H9 (cell line): ENCODE data around the gene MAML3. TPM values are rescaled to one million over a fixed set of nuclear protein-coding genes. Genes with fewer than 3 reads are reported as not detected.

ENCODE experiments used
- DNase-seq: peaks from one replicate; pipeline ENCODE4 v3.0.0-alpha.2; 2017
- H2AFZ ChIP-seq: one replicate; pipeline ENCODE4 v1.6.1; 2013; ENCODE audit warnings: mild to moderate bottlenecking, low read length, control low read depth, moderate library complexity
- H2AK5ac ChIP-seq: 2 replicates; pipeline ENCODE4 v1.6.1; 2013; ENCODE audit warnings: low read length, control low read depth, mixed read lengths; ENCODE audit not compliant: insufficient read length
- H2BK120ac ChIP-seq: one replicate; pipeline ENCODE4 v1.6.1; 2013; ENCODE audit warnings: low read depth, mild to moderate bottlenecking, low read length, control low read depth, inconsistent platforms; ENCODE audit not compliant: poor library complexity, severe bottlenecking
- H2BK12ac ChIP-seq: 2 replicates; pipeline ENCODE4 v1.6.1; 2013; ENCODE audit warnings: low read length, control low read depth, mixed read lengths, low read depth; ENCODE audit not compliant: insufficient read length
- H2BK15ac ChIP-seq: 2 replicates; pipeline ENCODE4 v1.6.1; 2013; ENCODE audit warnings: low read depth, low read length, control low read depth
- H2BK20ac ChIP-seq: one replicate; pipeline ENCODE4 v1.6.1; 2013; ENCODE audit warnings: low read depth, mild to moderate bottlenecking, low read length, control low read depth, inconsistent platforms; ENCODE audit not compliant: poor library complexity, severe bottlenecking
- H2BK5ac ChIP-seq: 2 replicates; pipeline ENCODE4 v1.6.1; 2013; ENCODE audit warnings: low read length, control low read depth, mixed read lengths; ENCODE audit not compliant: insufficient read length
- H3K14ac ChIP-seq: 2 replicates; pipeline ENCODE4 v1.6.1; 2013; ENCODE audit warnings: low read length, control low read depth; ENCODE audit not compliant: insufficient read depth
- H3K18ac ChIP-seq: 2 replicates; pipeline ENCODE4 v1.6.1; 2013; ENCODE audit warnings: low read depth, mild to moderate bottlenecking, mixed read lengths, low read length, control low read depth; ENCODE audit not compliant: insufficient read length
- H3K23ac ChIP-seq: 2 replicates; pipeline ENCODE4 v1.6.1; 2013; ENCODE audit warnings: low read length, control low read depth, mixed read lengths, low read depth; ENCODE audit not compliant: insufficient read length
- H3K23me2 ChIP-seq: 2 replicates; pipeline ENCODE4 v1.6.1; 2013; ENCODE audit warnings: low read depth, mild to moderate bottlenecking, mixed read lengths, low read length, control low read depth; ENCODE audit not compliant: insufficient read length, poor library complexity, severe bottlenecking
- H3K27ac ChIP-seq: 2 replicates; pipeline ENCODE4 v1.5.1; 2013; ENCODE audit warnings: low read length, control low read depth, mixed read lengths, low read depth; ENCODE audit not compliant: insufficient read length
- H3K27me3 ChIP-seq: 2 replicates; pipeline ENCODE4 v1.6.1; 2013; ENCODE audit warnings: low read length, control low read depth, inconsistent platforms; ENCODE audit not compliant: insufficient read depth
- H3K4ac ChIP-seq: 2 replicates; pipeline ENCODE4 v1.6.1; 2013; ENCODE audit warnings: low read depth, mild to moderate bottlenecking, control low read depth, inconsistent platforms, low read length, moderate library complexity
- H3K4me1 ChIP-seq: 2 replicates; pipeline ENCODE4 v1.6.1; 2013; ENCODE audit warnings: low read length, control low read depth, inconsistent platforms; ENCODE audit not compliant: insufficient read depth
- H3K4me2 ChIP-seq: 2 replicates; pipeline ENCODE4 v1.6.1; 2013; ENCODE audit warnings: low read length, control low read depth, mixed read lengths; ENCODE audit not compliant: insufficient read length, insufficient read depth
- H3K56ac ChIP-seq: 2 replicates; pipeline ENCODE4 v1.6.1; 2013; ENCODE audit warnings: low read depth, mild to moderate bottlenecking, mixed read lengths, low read length, control low read depth; ENCODE audit not compliant: insufficient read length
- H3K79me1 ChIP-seq: 2 replicates; pipeline ENCODE4 v1.6.1; 2013; ENCODE audit warnings: low read depth, mild to moderate bottlenecking, moderate library complexity, low read length, control low read depth, inconsistent platforms; ENCODE audit not compliant: insufficient read depth, poor library complexity, severe bottlenecking
- H3K79me2 ChIP-seq: 2 replicates; pipeline ENCODE4 v1.6.1; 2013; ENCODE audit warnings: low read length, control low read depth, inconsistent platforms; ENCODE audit not compliant: insufficient read depth
- H3K9ac ChIP-seq: 2 replicates; pipeline ENCODE4 v1.6.1; 2013; ENCODE audit warnings: low read length, control low read depth, mixed read lengths; ENCODE audit not compliant: insufficient read length; ENCODE audit errors: extremely low read depth
- H3K9me3 ChIP-seq: one replicate; pipeline ENCODE4 v1.6.1; 2013; ENCODE audit warnings: low read depth, low read length, inconsistent platforms; ENCODE audit not compliant: control insufficient read depth
- H3T11ph ChIP-seq: one replicate; pipeline ENCODE4 v1.6.1; 2013; ENCODE audit warnings: mild to moderate bottlenecking, low read length, control low read depth, inconsistent platforms
- H4K20me1 ChIP-seq: one replicate; pipeline ENCODE4 v1.6.1; 2013; ENCODE audit not compliant: control insufficient read depth, insufficient read length, insufficient read depth
- H4K5ac ChIP-seq: 2 replicates; pipeline ENCODE4 v1.6.1; 2013; ENCODE audit warnings: low read depth, mild to moderate bottlenecking, mixed read lengths, low read length, control low read depth; ENCODE audit not compliant: insufficient read length
- H4K8ac ChIP-seq: replicated peaks from 2 replicates; pipeline ENCODE4 v1.6.1; 2013; ENCODE audit warnings: low read length, control low read depth, mixed read lengths, low read depth; ENCODE audit not compliant: insufficient read length
- H4K91ac ChIP-seq: 2 replicates; pipeline ENCODE4 v1.6.1; 2013; ENCODE audit warnings: low read depth, mild to moderate bottlenecking, moderate library complexity, mixed read lengths, low read length, control low read depth; ENCODE audit not compliant: insufficient read length
- H3K27ac Mint-ChIP-seq, 3 experiments: 2 replicates in 2 of 3; 3 replicates in 1 of 3; pipeline ENCODE4 v1.8.0; 2020 to 2021; ENCODE audit warnings: mixed read lengths in 3 of 3, mild to moderate bottlenecking in 1 of 3, moderate library complexity in 1 of 3
- H3K27me3 Mint-ChIP-seq: 2 replicates; pipeline ENCODE4 v1.8.0; 2021; ENCODE audit warnings: low read depth, mild to moderate bottlenecking, moderate library complexity, mixed read lengths
- H3K36me3 Mint-ChIP-seq, 3 experiments: 2 replicates in 2 of 3; 3 replicates in 1 of 3; pipeline ENCODE4 v1.8.0; 2020 to 2021; ENCODE audit warnings: low read depth in 3 of 3, mixed read lengths in 3 of 3; ENCODE audit not compliant: insufficient read depth in 1 of 3
- H3K4me1 Mint-ChIP-seq, 2 experiments: 2 replicates each; pipeline ENCODE4 v1.8.0; 2020; ENCODE audit warnings: mixed read lengths in 2 of 2
- H3K4me3 Mint-ChIP-seq, 2 experiments: 2 replicates in 1 of 2; 3 replicates in 1 of 2; pipeline ENCODE4 v1.8.0; 2020 to 2021; ENCODE audit warnings: mild to moderate bottlenecking in 2 of 2, mixed read lengths in 2 of 2, moderate library complexity in 1 of 2
- H3K9me3 Mint-ChIP-seq, 2 experiments: 2 replicates in 1 of 2; 3 replicates in 1 of 2; pipeline ENCODE4 v1.8.0; 2020; ENCODE audit warnings: mild to moderate bottlenecking in 2 of 2, mixed read lengths in 2 of 2, moderate library complexity in 1 of 2
- CTCF ChIP-seq: fragments of 200-600 bp; sonication (generic); conservative IDR thresholded peaks from 3 replicates; pipeline ENCODE4 v1.8.0; 2021; ENCODE audit warnings: antibody characterized with exemption, mild to moderate bottlenecking
- WGBS: extraction: QIAGEN DNeasy Blood & Tissue Kit; methylation state at CpG from one replicate; pipeline ENCODE4 v1.1.7; 2013; ENCODE audit warnings: missing lambda C conversion rate, low lambda C conversion rate, mixed read lengths; ENCODE audit not compliant: insufficient read length; ENCODE audit errors: extremely low coverage; 5-methylcytosine and 5-hydroxymethylcytosine counted together
- total RNA-seq: library from RNA; stranded (reverse); gene quantifications from 2 replicates; pipeline ENCODE4 v1.2.1, GENCODE V29; 2021

MAML3 gene
- total RNA-seq, 1 experiment from 2014 or later, result 3.9 TPM

GRCh38 chr4:139809757-139810140, 344.2 kb downstream of the MAML3 start:
- no CpG with 5 or more reads among the region's 3 CpGs for WGBS
- Histone ChIP-seq H4K5ac (no peak overlapping the region), H4K8ac (no peak overlapping the region), H3K27me3 (no peaks in the 10 kb centered on the region), H2BK15ac (no peak overlapping the region), H4K20me1 (no peaks in the 10 kb centered on the region), H3K4me1 (peaks cover 5% of the 10 kb centered on the region), H3K23me2 (no peaks in the 10 kb centered on the region), H3K27ac (no peak overlapping the region), H3K79me2 (no peaks in the 10 kb centered on the region), H3T11ph (no peak overlapping the region), H3K23ac (no peak overlapping the region), H3K14ac (no peak overlapping the region), H2AK5ac (no peak overlapping the region), H3K9me3 (peaks cover 4% of the 10 kb centered on the region), H3K18ac (no peak overlapping the region), H3K4ac (no peak overlapping the region), H2BK12ac (no peak overlapping the region), H2BK5ac (no peak overlapping the region), H2BK120ac (no peak overlapping the region), H4K91ac (no peak overlapping the region), H3K4me2 (no peak overlapping the region), H3K79me1 (no peaks in the 10 kb centered on the region), H2BK20ac (no peak overlapping the region), H3K56ac (no peak overlapping the region), H2AFZ (no peak overlapping the region), H3K9ac (no peak overlapping the region)
- DNase-seq, result no peak
- H3K9me3 Mint-ChIP-seq, result peaks cover 8 to 11% of the 10 kb centered on the region in 2 experiments; a peak in 4 of 5 replicates
- no peaks in the 10 kb centered on the region for H3K27me3 Mint-ChIP-seq
- TF ChIP-seq CTCF, result no peak
- no peak overlapping the region for H3K27ac Mint-ChIP-seq
- peaks cover 4 to 14% (median 8%) of the 10 kb centered on the region in 3 experiments; a peak in 6 of 7 replicates for H3K36me3 Mint-ChIP-seq
- peaks cover 26 to 27% of the 10 kb centered on the region in 2 experiments for H3K4me1 Mint-ChIP-seq
- H3K4me3 Mint-ChIP-seq, result no peak overlapping the region
